Measurements from ENCODE around the gene FMO4.
"Not testable (repeated sequence)": the region's sequence is repeated elsewhere in the genome, so short reads cannot be mapped to it uniquely, and the experiment has no call there.

The FMO4 gene

DNA sequence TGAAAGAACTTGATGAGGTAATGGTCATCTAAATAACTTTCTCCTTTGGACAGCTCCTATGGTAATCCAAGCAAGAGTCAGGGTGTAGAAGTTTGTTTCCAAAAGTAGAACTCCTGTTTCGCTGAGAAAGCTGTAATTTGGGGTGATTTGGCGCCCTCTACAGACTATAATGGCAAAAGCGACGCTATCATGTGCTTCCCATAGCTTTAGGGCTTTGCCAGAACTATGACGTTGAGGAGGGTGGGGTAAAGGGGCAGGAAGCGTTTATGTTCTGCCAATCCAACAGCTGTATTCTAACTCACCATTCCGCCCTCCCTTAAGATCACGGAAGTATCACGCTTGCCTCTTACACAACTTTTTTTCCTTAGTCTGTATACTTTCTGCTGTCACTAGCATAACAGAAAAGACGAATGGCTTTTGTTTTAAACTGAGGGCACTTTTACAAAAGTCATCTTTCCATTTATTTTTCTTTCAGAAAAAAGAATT lies at the start of gene FMO4:
Gene FMO4 (plus strand): TSS at position 349 of the 486 bp plus-strand sequence. CDS start 5,643 bp downstream, outside the sequence.
- DNase-seq = peak; percentile 86

- DNase-seq = no peak
Measured at GRCh38 chr1:171265686-171266085, 48.3 kb upstream of the FMO4 start.

- no peak for DNase-seq
Measured at GRCh38 chr1:171266930-171267329, 47.1 kb upstream of the FMO4 start.

- DNase-seq = no peak
Measured at GRCh38 chr1:171267391-171267790, 46.6 kb upstream of the FMO4 start.

GRCh38 chr1:171270806-171271205 lies 43.2 kb upstream of the FMO4 start:
- DNase-seq = no peak

DNA sequence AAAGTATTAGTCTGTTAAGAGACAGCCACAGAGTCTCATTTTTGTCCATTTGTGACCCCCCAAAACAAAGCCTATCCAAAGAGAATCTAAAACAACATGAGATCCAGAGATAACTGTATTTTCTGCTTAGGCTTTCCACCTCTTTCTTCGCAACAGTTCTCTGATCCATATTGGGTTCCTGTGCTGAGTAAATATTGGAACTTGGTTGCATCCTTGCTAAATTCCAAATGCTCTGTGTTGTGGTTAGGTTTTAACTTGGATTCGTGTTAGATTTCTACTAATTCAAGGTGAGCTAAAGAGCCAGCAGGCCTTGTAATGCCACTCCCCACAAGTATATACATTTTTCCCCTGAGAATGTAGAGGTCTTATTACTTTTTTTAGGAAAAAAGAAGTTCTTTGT lies 36.4 kb upstream of the FMO4 start:
- no peak for DNase-seq

- no peak for DNase-seq
Measured at GRCh38 chr1:171279234-171279633, 34.7 kb upstream of the FMO4 start.

GRCh38 chr1:171279678-171280077 lies 34.3 kb upstream of the FMO4 start:
- DNase-seq = no peak

DNA sequence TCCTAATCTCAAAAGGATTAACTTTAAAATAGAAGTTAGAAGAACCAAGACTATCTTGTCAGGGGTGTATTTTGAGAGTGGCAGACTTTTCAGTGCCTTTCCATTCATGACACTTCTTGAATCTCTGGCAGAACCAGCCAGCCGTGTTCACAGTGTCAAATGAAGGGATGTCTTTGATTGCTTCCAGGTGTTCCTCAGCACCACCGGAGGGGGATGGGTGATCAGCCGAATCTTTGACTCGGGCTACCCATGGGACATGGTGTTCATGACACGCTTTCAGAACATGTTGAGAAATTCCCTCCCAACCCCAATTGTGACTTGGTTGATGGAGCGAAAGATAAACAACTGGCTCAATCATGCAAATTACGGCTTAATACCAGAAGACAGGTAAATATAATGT lies 33.4 kb upstream of the FMO4 start:
- DNase-seq = no peak

GRCh38 chr1:171286032-171286705 lies 27.8 kb upstream of the FMO4 start:
- no peak for DNase-seq

- no peak for DNase-seq
Measured at GRCh38 chr1:171290621-171291020, 23.4 kb upstream of the FMO4 start.

DNA sequence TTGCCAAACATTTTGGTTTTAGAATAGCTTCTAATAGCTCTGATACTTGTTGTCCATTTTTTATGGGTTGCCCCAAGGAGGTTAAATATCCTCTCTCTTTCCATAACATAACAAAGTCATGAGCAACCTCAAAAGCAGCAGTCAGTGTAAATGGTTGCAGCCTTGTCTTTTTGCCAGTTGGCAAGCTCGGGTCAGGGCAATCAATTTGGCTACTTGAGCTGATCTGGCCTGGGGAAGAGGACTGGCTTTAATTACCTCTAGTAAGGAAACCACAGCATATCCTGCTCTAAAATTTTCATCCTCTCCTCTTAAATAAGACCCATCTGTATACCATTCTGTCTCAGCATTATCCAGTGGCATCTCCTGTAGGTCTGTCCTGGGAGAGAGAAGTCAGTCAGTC lies 21.2 kb upstream of the FMO4 start:
- no peak for DNase-seq

DNA sequence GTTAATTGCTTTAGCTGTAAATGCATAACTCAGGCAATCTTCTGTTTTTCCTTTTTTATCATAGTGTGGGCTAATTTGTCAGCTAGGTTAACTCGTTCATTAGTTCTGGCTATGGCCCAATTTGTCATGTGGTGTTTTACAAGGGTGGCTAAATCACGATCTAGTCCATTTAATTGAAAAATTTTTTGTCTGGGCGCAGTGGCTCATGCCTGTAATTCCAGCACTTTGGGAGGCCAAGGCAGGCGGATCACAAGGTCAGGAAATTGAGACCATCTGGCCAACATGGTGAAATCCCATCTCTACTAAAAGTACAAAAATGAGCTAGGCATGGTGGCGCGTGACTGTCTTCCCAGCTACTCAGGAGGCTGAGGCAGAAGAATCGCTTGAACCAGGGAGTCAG lies 18.6 kb upstream of the FMO4 start:
- DNase-seq = not testable (repeated sequence)

GRCh38 chr1:171295821-171296220 lies 18.2 kb upstream of the FMO4 start:
- no peak for DNase-seq

DNA sequence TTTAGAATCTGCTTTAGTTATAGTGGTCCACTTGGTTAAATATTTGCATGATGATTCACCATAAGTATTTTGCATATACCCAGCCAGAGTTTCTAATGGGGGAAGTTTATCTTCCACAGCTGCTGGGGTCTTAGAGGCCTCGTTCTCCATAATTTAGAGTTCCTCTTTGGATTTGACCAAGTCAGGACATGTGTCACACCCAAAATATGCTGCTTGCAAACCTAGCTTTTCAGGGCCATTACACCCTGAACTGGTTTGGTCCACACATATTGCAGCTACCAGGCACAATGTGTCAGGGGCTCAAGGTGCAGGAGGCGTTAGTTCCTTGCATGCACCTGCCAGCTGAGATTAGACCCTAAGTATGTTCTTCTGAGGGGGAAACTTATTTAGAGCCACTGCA lies 17.1 kb upstream of the FMO4 start:
- no peak for DNase-seq

DNA sequence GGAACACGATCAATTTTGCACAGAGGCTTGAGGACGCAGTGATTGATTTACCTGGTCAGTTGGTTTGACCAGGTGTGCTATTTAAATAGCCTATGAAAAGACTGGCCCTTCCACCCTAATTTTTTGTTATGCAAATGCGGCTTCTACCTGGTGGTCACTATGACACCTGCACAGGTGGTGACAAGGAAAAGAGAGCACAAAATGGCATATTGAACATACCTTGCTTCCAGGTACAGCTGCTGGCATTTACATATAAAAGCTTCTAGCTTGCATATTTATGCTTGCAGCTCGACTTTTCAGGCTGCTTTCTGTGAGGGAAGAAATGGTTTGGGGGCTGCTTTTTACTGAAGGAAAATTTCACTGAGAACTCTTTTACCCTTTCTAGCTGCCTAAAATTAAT lies 15.3 kb upstream of the FMO4 start:
- DNase-seq = no peak

DNA sequence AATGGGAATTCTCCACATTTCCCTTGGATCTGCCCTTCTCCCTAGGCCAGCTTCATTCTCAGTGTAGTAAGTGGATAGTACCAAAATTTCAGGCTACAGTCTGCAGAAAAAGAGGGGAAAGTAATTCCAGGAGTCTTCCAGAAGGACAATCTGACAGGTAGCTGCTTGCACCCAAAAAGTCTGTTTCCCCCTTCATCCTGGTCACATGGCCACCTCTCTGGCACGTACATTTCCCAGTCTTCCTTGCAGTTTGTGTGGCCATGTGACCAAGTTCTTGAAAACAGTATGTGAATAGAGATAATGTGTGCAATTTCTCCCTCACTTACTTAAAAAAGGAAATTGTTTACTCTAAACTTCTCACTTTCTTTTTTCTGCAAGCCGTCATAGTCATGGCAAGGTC lies 14.6 kb upstream of the FMO4 start:
- no peak for DNase-seq

GRCh38 chr1:171300401-171300800 lies 13.6 kb upstream of the FMO4 start:
- DNase-seq = no peak

- no peak for DNase-seq
Measured at GRCh38 chr1:171310661-171311087, 3.3 kb upstream of the FMO4 start.

- DNase-seq = no peak
Measured at GRCh38 chr1:171311771-171312558, 2.0 kb upstream of the FMO4 start.

- DNase-seq = no peak
Measured at GRCh38 chr1:171313319-171313834, 606 bp upstream of the FMO4 start.

DNA sequence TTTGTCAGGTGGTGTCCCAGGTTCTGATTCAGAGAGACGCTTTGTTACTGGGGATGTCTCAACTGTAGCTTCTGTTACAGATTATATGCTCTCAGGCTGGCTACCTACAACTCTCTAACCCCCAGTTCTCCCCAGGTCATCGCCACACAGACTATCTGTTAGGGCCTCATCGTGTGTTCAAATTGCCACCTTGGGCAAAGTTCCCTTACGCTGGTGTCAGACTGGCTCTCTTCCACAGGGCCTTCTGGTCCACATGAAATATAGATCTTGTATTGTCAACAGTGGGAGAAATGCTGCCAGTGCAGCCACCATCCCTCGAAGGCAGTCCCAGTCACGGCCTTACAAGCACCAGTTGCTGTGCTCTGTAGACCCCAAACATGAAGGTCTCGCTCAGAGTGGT lies 15.3 kb downstream of the FMO4 start:
- DNase-seq = no peak

DNA sequence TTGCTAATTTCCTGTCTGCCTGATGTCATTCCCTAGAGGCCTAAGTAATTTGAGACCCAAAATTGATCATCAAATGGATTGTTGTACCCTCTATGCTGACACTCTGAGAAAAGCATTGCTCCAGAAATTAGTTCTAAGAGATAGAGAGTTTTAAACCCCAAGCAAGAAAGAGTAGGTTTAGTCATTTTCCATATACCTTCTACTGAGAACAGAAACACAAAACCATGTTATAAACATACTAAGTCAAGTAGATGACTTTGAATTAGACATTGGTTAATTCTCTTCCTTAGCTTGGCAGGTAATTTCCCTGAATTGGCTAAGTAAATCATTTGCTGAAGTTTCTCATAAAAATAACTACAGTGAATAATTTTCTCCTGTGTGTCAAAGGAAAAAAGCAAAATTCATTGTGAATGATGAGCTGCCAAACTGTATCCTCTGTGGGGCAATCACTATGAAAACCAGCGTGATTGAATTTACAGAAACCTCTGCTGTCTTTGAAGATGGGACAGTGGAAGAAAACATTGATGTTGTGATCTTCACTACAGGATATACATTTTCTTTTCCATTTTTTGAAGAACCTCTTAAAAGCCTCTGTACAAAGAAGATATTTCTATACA lies 20.1 kb downstream of the FMO4 start:
- DNase-seq = no peak

DNA sequence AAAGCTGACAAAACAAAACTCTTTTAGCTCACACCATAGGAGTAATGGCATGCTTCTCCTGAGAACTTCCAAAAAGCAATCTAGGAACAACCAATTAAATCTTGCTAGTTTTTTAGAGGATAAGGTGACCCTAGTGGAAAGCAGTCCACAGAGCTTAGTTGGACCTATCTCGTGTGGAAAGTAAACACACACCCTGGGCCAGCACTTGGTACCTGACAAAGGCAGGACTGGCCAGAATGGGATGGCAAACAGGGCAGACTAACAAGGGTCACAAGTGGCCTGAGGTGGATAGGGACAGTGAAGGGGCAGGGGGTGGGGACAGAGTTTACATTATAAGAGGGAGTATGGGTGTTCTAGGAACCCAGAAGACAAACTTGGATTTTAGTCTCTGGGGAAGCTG lies 22.0 kb downstream of the FMO4 start:
- no peak for DNase-seq

Data from NCI-H345 (cell line).